ENCODE results near the gene TIFAB. TPM values are rescaled to one million over a fixed set of nuclear protein-coding genes. Genes with fewer than 3 reads are reported as not detected.

Gene TIFAB
- total RNA-seq, 1 donor from 2014 or later = not detected

GRCh38 chr5:135473956-135474670 is 22.0 kb upstream of the TIFAB start:
- H3K9me3 Mint-ChIP-seq (ENCODE audit: low read depth) = no peaks in the 10 kb centered on the region
- H3K36me3 Mint-ChIP-seq (ENCODE audit: insufficient read depth) = no peaks in the 10 kb centered on the region
- H3K27me3 Mint-ChIP-seq = peaks cover 77% of the 10 kb centered on the region
- DNase-seq (ENCODE audit: low spot score, unreplicated experiment) = no peak
- H3K4me3 Mint-ChIP-seq (ENCODE audit: low read depth) = no peak overlapping the region
- H3K4me1 Mint-ChIP-seq (ENCODE audit: low read depth) = peaks cover 7% of the 10 kb centered on the region
- no peak overlapping the region for H3K27ac Mint-ChIP-seq
- no peak for TF ChIP-seq CTCF (IDR thresholded peaks at IDR 0.05; ENCODE audit: unreplicated experiment)

- Mint-ChIP-seq H3K27me3 (peaks cover 85% of the 10 kb centered on the region), H3K4me1 (ENCODE audit: low read depth) (peaks cover 7% of the 10 kb centered on the region), H3K27ac (no peak overlapping the region), H3K4me3 (ENCODE audit: low read depth) (no peak overlapping the region), H3K36me3 (ENCODE audit: insufficient read depth) (no peaks in the 10 kb centered on the region), H3K9me3 (ENCODE audit: low read depth) (no peaks in the 10 kb centered on the region)
- no peak for TF ChIP-seq CTCF (IDR thresholded peaks at IDR 0.05; ENCODE audit: unreplicated experiment)
- no peak for DNase-seq (ENCODE audit: low spot score, unreplicated experiment)
These were observed 20.0 kb upstream of the TIFAB start for GRCh38 chr5:135472141-135472540.

- Mint-ChIP-seq H3K36me3 (ENCODE audit: insufficient read depth) (no peaks in the 10 kb centered on the region), H3K27ac (no peak overlapping the region), H3K4me1 (ENCODE audit: low read depth) (peaks cover 3% of the 10 kb centered on the region), H3K27me3 (peaks cover 85% of the 10 kb centered on the region), H3K4me3 (ENCODE audit: low read depth) (no peak overlapping the region), H3K9me3 (ENCODE audit: low read depth) (no peaks in the 10 kb centered on the region)
- no peak for TF ChIP-seq CTCF (IDR thresholded peaks at IDR 0.05; ENCODE audit: unreplicated experiment)
- DNase-seq (ENCODE audit: low spot score, unreplicated experiment) = no peak
These were observed 19.6 kb upstream of the TIFAB start for GRCh38 chr5:135471726-135472125.

- peaks cover 3% of the 10 kb centered on the region for H3K4me1 Mint-ChIP-seq (ENCODE audit: low read depth)
- TF ChIP-seq CTCF (IDR thresholded peaks at IDR 0.05; ENCODE audit: unreplicated experiment) = no peak
- no peak overlapping the region for H3K4me3 Mint-ChIP-seq (ENCODE audit: low read depth)
- no peak overlapping the region for H3K27ac Mint-ChIP-seq
- H3K36me3 Mint-ChIP-seq (ENCODE audit: insufficient read depth) = no peaks in the 10 kb centered on the region
- peaks cover 89% of the 10 kb centered on the region for H3K27me3 Mint-ChIP-seq
- DNase-seq (ENCODE audit: low spot score, unreplicated experiment) = no peak
- H3K9me3 Mint-ChIP-seq (ENCODE audit: low read depth) = no peaks in the 10 kb centered on the region
These were observed 17.8 kb upstream of the TIFAB start for GRCh38 chr5:135469911-135470310.

GRCh38 chr5:135468541-135468940 is 16.4 kb upstream of the TIFAB start:
- Mint-ChIP-seq H3K4me3 (ENCODE audit: low read depth) (no peak overlapping the region), H3K9me3 (ENCODE audit: low read depth) (no peaks in the 10 kb centered on the region), H3K4me1 (ENCODE audit: low read depth) (peaks cover 3% of the 10 kb centered on the region), H3K27ac (no peak overlapping the region), H3K36me3 (ENCODE audit: insufficient read depth) (no peaks in the 10 kb centered on the region), H3K27me3 (peaks cover 91% of the 10 kb centered on the region)
- DNase-seq (ENCODE audit: low spot score, unreplicated experiment) = no peak
- TF ChIP-seq CTCF (IDR thresholded peaks at IDR 0.05; ENCODE audit: unreplicated experiment) = no peak
